ENCODE measurements around the gene PDZD4. TPM values are rescaled to one million over a fixed set of nuclear protein-coding genes. Genes with fewer than 3 reads are reported as not detected.

PDZD4 gene
- total RNA-seq, 1 donor from 2014 or later, result 4.8 TPM

DNA sequence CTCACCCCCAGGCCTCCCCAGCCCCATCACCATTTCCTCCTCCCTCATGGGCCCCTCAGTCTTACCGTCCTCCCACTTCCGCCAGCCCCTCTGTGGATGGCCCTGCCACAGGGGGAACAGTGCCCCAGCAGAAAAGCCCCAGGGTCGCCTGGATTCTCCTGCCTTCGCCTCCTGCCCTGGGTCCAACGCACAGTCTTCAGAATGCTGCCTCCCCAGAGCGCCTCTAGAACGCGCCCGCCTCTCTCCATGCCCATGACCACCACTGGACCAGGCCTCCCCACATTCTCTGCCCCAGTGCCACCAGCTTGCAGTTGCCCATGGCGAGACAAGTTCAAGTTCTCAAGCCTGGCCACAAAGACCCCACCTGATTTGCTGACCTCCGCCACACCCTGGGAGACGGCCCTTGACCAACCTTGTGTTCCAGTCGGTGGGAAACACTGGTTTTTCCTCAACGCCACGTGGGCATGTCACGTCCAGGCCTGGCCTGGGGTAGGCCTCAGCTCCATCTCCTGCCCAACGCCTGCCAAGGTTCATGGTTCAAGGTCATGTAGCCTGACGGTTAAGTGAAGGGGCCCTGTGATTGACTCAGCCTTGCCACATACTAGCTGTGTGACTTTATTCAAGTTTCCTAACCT is 66.9 kb downstream of the PDZD4 start:
- Mint-ChIP-seq H3K4me3 (ENCODE audit: low read depth) (no peak overlapping the region), H3K4me1 (ENCODE audit: low read depth) (peaks cover 2% of the 10 kb centered on the region), H3K27me3 (peaks cover 3% of the 10 kb centered on the region), H3K27ac (no peak overlapping the region), H3K9me3 (ENCODE audit: low read depth) (no peaks in the 10 kb centered on the region), H3K36me3 (ENCODE audit: insufficient read depth) (no peaks in the 10 kb centered on the region)
- no peak for DNase-seq (ENCODE audit: low spot score, unreplicated experiment)
- TF ChIP-seq, protein P1, sequence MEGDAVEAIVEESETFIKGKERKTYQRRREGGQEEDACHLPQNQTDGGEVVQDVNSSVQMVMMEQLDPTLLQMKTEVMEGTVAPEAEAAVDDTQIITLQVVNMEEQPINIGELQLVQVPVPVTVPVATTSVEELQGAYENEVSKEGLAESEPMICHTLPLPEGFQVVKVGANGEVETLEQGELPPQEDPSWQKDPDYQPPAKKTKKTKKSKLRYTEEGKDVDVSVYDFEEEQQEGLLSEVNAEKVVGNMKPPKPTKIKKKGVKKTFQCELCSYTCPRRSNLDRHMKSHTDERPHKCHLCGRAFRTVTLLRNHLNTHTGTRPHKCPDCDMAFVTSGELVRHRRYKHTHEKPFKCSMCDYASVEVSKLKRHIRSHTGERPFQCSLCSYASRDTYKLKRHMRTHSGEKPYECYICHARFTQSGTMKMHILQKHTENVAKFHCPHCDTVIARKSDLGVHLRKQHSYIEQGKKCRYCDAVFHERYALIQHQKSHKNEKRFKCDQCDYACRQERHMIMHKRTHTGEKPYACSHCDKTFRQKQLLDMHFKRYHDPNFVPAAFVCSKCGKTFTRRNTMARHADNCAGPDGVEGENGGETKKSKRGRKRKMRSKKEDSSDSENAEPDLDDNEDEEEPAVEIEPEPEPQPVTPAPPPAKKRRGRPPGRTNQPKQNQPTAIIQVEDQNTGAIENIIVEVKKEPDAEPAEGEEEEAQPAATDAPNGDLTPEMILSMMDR (IDR thresholded peaks at IDR 0.05; ENCODE audit: unreplicated experiment), result no peak

DNA sequence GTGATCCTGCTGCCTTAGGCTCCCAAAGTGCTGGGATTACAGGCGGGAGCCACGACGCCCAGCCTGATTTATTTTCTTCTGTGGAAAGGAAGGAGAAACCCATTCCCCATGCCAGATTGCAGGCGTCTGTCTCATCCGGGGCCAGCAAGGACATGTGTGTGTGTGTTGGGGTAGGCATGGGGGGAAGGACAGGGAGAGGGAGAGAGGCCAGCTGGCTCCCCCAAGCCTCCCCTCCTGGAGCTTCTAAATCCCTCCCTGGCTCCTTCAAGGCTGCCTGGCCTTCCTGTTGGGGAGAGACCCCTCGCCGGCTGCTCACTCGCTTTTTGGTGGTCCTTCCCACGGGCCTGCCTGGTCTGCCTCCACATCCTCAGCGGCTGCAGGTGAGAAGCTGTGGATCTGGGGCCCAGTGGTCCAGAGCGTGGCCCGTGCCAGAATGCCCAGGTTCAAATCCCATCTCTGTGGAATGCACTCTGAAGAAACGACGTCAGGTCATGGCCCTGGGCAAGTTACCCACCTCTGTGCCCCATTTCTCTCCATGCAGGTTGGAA is 67.6 kb downstream of the PDZD4 start:
- Mint-ChIP-seq H3K4me1 (ENCODE audit: low read depth) (peaks cover 2% of the 10 kb centered on the region), H3K9me3 (ENCODE audit: low read depth) (peaks cover 2% of the 10 kb centered on the region), H3K36me3 (ENCODE audit: insufficient read depth) (no peaks in the 10 kb centered on the region), H3K27me3 (peaks cover 3% of the 10 kb centered on the region), H3K4me3 (ENCODE audit: low read depth) (no peak overlapping the region), H3K27ac (no peak overlapping the region)
- TF ChIP-seq, protein P1 (IDR thresholded peaks at IDR 0.05; ENCODE audit: unreplicated experiment), result no peak
- DNase-seq (ENCODE audit: low spot score, unreplicated experiment), result no peak

DNA sequence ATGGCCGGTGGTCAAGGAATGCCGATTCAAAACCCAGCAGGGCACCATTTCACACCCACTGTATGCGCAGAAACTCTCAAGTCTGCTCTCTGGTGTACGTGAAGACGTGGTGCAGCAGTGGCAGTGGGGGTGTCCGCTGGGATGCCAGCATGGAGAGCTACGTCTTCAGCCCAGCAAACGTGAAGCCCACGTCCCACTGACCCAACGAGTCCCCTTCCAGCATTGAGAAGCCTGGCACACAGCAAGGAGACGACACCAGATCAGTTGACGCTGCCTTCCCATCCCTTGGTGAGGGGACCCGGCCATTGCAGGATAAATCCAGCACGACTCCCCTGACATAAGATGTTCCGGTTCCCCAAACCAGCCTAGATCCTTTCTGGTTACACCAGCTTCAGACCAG is 68.5 kb downstream of the PDZD4 start:
- no peaks in the 10 kb centered on the region for H3K36me3 Mint-ChIP-seq (ENCODE audit: insufficient read depth)
- peaks cover 4% of the 10 kb centered on the region for H3K9me3 Mint-ChIP-seq (ENCODE audit: low read depth)
- TF ChIP-seq, protein P1 (IDR thresholded peaks at IDR 0.05; ENCODE audit: unreplicated experiment), result no peak
- DNase-seq (ENCODE audit: low spot score, unreplicated experiment), result no peak
- no peak overlapping the region for H3K27ac Mint-ChIP-seq
- H3K4me3 Mint-ChIP-seq (ENCODE audit: low read depth), result no peak overlapping the region
- peaks cover 2% of the 10 kb centered on the region for H3K4me1 Mint-ChIP-seq (ENCODE audit: low read depth)
- peaks cover 3% of the 10 kb centered on the region for H3K27me3 Mint-ChIP-seq

DNA sequence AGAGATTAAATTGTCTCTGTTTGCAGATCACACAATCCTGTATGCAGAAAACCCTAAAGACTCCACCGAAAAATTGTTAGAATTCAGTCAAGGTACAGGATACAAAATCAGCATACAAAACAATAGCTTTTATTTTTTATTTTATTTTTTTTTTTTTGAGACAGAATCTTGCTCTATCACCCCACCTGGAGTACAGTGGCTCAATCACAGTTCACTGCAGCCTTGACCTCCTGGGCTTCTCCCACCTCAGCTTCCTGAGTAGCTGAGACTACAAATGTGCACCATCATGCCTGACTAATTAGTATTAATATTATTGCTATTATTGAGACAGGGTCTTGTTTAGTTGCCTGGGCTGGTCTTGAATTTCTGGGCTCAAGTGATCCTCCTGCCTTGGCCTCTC is 75.2 kb downstream of the PDZD4 start:
- TF ChIP-seq, protein P1 (IDR thresholded peaks at IDR 0.05; ENCODE audit: unreplicated experiment), result no peak
- no peak overlapping the region for H3K27ac Mint-ChIP-seq
- H3K9me3 Mint-ChIP-seq (ENCODE audit: low read depth), result peaks cover 20% of the 10 kb centered on the region
- DNase-seq (ENCODE audit: low spot score, unreplicated experiment), result no peak
- H3K27me3 Mint-ChIP-seq, result peaks cover under 1% of the 10 kb centered on the region
- H3K4me3 Mint-ChIP-seq (ENCODE audit: low read depth), result no peak overlapping the region
- peaks cover 2% of the 10 kb centered on the region for H3K36me3 Mint-ChIP-seq (ENCODE audit: insufficient read depth)
- peaks cover 2% of the 10 kb centered on the region for H3K4me1 Mint-ChIP-seq (ENCODE audit: low read depth)

Other genes with a start within 250 kb of the PDZD4 start
- 19.1 and 19.2 TPM in 2 replicates for gene CCNQ, start 231.4 kb downstream of the PDZD4 start, total RNA-seq
- 35.7 and 36.5 TPM in 2 replicates for gene DUSP9, start 183.3 kb downstream of the PDZD4 start, total RNA-seq
- gene PNCK, start 156.7 kb downstream of the PDZD4 start, total RNA-seq, result 5.4 and 6.1 TPM in 2 replicates
- gene SLC6A8, start 142.6 kb downstream of the PDZD4 start, total RNA-seq, result 52.2 and 55.7 TPM in 2 replicates
- 142 and 149 TPM in 2 replicates for gene BCAP31, start 106.2 kb downstream of the PDZD4 start, total RNA-seq
- 15.2 and 15.3 TPM in 2 replicates for gene ABCD1, start 105.7 kb downstream of the PDZD4 start, total RNA-seq
- gene PLXNB3, start 66.3 kb downstream of the PDZD4 start, total RNA-seq, result 0.98 and 1.1 TPM in 2 replicates
- not detected in 2 replicates for gene SRPK3, start 49.5 kb downstream of the PDZD4 start, total RNA-seq
- gene IDH3G, start 36.2 kb downstream of the PDZD4 start, total RNA-seq, result 41.5 and 49.5 TPM in 2 replicates
- gene SSR4, start 35.9 kb downstream of the PDZD4 start, total RNA-seq, result 243 and 248 TPM in 2 replicates
- 1.4 and 2.4 TPM in 2 replicates for gene L1CAM, start 55.6 kb upstream of the PDZD4 start, total RNA-seq
- gene AVPR2, start 74.1 kb upstream of the PDZD4 start, total RNA-seq, result not detected in 2 replicates
- 16.4 and 16.7 TPM in 2 replicates for gene ARHGAP4, start 95.7 kb upstream of the PDZD4 start, total RNA-seq
- gene NAA10, start 104.5 kb upstream of the PDZD4 start, total RNA-seq, result 85.3 and 86.3 TPM in 2 replicates
- gene RENBP, start 114.1 kb upstream of the PDZD4 start, total RNA-seq, result 2.5 and 3.3 TPM in 2 replicates
- 105 and 121 TPM in 2 replicates for gene HCFC1, start 141.3 kb upstream of the PDZD4 start, total RNA-seq
- gene TMEM187, start 142.2 kb upstream of the PDZD4 start, total RNA-seq, result 10.2 and 11.7 TPM in 2 replicates
- 95.8 and 96.9 TPM in 2 replicates for gene IRAK1, start 189.4 kb upstream of the PDZD4 start, total RNA-seq